ENCODE data around the gene PSMG1. TPM values are rescaled to one million over a fixed set of nuclear protein-coding genes. Genes with fewer than 3 reads are reported as not detected.

Gene PSMG1
- total RNA-seq, 1 donor from 2014 or later: 25.4 TPM

DNA sequence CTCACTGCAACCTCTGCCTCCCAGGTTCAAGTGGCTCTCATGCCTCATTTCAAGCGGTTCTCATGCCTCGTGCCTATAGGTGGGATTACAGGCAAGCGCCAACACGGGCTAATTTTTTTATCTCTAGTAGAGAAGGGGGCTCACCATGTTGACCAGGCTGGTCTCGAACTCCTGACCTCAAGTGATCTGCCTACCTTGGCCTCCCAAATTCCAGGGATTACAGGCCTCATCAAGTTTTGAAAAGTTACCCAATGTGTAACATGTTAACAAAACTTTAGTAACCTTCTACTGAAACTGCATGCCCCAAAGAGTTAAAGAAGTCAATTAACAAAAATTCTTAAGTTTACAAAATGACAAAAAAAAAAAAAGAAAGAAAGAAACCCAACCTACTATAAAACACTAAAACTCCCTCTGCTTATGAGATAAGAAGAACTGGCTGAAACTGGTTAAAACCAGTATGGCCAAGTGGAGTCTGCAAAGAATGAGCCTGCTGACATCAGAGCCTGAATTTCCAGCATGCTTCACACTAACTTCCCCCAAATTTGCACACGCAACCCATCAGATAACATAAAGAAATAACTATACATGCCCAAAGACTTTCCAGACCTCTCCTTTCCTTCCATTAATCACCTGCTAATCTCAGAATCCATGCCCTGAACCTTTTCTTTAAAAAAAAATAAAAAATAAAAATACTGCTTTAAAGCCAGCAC, 25.5 kb upstream of the PSMG1 start:
- peak overlapping the region in 1 of 2 donors; percentile 44 for H3K27ac ChIP-seq
- H3K36me3 ChIP-seq: peaks cover 22 to 37% of the 10 kb centered on the region in 2 donors
- intact Hi-C loops (cut with DNase I): no loop called here

DNA sequence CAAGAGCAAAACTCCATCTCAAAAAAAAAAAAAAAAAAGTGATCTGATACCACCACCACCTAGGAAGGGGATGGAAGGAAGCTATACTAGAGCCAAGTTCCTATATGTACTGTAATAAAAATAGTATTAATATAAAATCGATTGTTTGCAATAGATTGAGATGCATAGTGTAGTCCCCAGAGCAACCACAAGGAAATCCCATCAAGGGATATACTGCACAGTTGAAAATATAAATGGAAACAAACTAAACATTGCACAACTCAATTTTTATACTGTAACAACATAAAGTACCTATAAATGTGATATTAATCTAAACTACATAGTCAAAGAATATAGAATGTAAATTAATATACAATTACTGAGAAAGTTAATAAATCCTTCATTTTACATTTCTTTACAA, 20.9 kb upstream of the PSMG1 start:
- intact Hi-C loops (cut with DNase I): no loop called here
- TF ChIP-seq, protein P1, sequence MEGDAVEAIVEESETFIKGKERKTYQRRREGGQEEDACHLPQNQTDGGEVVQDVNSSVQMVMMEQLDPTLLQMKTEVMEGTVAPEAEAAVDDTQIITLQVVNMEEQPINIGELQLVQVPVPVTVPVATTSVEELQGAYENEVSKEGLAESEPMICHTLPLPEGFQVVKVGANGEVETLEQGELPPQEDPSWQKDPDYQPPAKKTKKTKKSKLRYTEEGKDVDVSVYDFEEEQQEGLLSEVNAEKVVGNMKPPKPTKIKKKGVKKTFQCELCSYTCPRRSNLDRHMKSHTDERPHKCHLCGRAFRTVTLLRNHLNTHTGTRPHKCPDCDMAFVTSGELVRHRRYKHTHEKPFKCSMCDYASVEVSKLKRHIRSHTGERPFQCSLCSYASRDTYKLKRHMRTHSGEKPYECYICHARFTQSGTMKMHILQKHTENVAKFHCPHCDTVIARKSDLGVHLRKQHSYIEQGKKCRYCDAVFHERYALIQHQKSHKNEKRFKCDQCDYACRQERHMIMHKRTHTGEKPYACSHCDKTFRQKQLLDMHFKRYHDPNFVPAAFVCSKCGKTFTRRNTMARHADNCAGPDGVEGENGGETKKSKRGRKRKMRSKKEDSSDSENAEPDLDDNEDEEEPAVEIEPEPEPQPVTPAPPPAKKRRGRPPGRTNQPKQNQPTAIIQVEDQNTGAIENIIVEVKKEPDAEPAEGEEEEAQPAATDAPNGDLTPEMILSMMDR (IDR thresholded peaks at IDR 0.05): no peak

More for the DNA sequence above, 25.5 kb upstream of the PSMG1 start:
- Histone ChIP-seq H3K27me3 (no peaks in the 10 kb centered on the region), H3K4me3 (no peak overlapping the region), H3K9me3 (no peaks in the 10 kb centered on the region), H3K4me1 (peaks cover 0 to 2% of the 10 kb centered on the region in 2 donors)
- DNase-seq (ENCODE audit: low spot score in 2 of 2): no peak
- TF ChIP-seq, protein P1 (IDR thresholded peaks at IDR 0.05): no peak

DNA sequence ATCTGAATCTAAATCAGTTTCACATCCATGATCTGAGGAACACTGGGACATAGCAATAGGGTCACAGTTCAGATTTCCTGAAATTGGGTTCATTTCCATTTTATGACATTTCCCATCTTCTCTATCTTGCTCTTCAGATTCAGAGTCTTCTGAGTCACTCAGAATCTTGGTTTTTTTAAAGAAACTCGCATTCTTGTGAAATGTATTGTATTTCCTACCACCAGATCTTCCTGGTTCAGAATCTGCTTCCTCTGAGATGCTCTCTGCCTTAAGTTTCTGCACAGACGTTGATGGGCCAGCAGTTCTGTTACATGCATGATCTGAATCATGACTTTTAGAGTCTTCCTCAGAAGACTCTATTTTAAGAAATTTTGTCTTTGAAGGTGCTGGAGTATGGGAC, 15.5 kb upstream of the PSMG1 start:
- TF ChIP-seq, protein P1 (IDR thresholded peaks at IDR 0.05): no peak
- Histone ChIP-seq H3K36me3 (peaks cover 58 to 67% of the 10 kb centered on the region in 2 donors), H3K27me3 (no peaks in the 10 kb centered on the region), H3K4me3 (no peak overlapping the region), H3K27ac (no peak overlapping the region), H3K4me1 (no peaks in the 10 kb centered on the region), H3K9me3 (no peaks in the 10 kb centered on the region)
- intact Hi-C loops (cut with DNase I): no loop called here
- no peak for DNase-seq (ENCODE audit: low spot score in 2 of 2)

More for the DNA sequence above, 20.9 kb upstream of the PSMG1 start:
- Histone ChIP-seq H3K27ac (no peak overlapping the region), H3K9me3 (no peaks in the 10 kb centered on the region), H3K4me1 (peaks cover 0 to 2% of the 10 kb centered on the region in 2 donors), H3K36me3 (peaks cover 38 to 60% of the 10 kb centered on the region in 2 donors), H3K4me3 (no peak overlapping the region), H3K27me3 (no peaks in the 10 kb centered on the region)
- DNase-seq (ENCODE audit: low spot score in 2 of 2): no peak

DNA sequence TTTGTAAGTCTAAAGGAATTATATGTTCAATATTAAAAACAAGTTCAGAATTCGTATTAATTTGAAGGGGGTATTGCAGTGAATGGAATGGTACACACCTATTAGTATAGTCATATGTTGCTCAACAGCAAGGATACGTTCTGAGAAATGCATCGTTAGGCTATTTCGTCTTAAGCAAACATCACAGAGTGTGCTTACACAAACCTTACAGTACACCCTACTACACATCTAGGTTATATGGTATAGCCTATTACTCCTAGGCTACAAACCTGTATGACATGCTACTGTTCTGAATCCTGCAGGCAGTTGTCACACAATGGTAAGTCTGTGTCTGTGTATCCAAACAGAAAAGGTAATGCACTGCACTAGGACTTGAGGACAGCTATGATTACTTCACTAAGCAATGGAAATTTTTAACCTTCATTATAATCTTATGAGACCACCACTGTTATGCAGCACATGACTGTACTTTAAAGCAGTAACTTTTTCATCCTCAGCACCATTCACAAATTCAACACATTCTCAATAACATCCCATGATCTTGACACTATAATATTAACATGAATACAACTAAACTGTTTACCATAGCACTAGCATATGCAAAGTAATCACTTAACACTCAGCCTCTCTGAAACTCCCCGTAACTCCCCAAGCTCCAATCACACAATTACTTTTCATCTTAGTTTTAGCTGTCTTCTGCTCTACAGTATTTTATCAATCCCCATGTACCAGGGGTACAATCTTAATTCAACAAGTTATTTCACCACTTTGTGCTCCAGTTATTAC, 14.4 kb upstream of the PSMG1 start:
- Histone ChIP-seq H3K27ac (no peak overlapping the region), H3K36me3 (peaks cover 53 to 62% of the 10 kb centered on the region in 2 donors), H3K9me3 (no peaks in the 10 kb centered on the region), H3K4me1 (no peaks in the 10 kb centered on the region), H3K4me3 (no peak overlapping the region), H3K27me3 (no peaks in the 10 kb centered on the region)
- TF ChIP-seq, protein P1 (IDR thresholded peaks at IDR 0.05): no peak
- intact Hi-C loops (cut with DNase I): no loop called here
- no peak for DNase-seq (ENCODE audit: low spot score in 2 of 2)

DNA sequence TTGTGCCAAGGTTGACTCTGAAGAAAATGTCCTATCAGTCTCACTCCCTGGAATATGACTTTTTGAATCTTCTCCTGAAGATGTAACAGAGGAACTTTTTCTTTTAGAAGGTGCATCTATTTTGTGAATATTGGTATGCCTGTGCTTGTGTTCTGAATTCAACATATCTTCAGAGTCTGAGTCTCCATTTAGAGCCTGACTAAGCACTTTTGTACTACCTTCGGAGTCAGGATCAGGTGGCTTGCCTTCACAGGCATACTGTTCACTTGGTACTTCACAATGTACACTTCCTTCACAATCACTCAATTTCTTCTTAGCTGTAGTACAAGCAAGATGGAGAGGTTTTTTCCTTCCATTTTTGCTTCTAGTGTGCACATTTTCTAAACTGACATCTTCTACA, 13.6 kb upstream of the PSMG1 start:
- intact Hi-C loops (cut with DNase I): no loop called here
- Histone ChIP-seq H3K4me3 (no peak overlapping the region), H3K36me3 (peaks cover 52 to 56% of the 10 kb centered on the region in 2 donors), H3K4me1 (no peaks in the 10 kb centered on the region), H3K27me3 (no peaks in the 10 kb centered on the region), H3K27ac (no peak overlapping the region), H3K9me3 (no peaks in the 10 kb centered on the region)
- no peak for DNase-seq (ENCODE audit: low spot score in 2 of 2)
- TF ChIP-seq, protein P1 (IDR thresholded peaks at IDR 0.05): no peak
